HK-2 (cell line): ENCODE results near the gene ACBD6.

Experiments used
- DNase-seq: peaks from one replicate; pipeline ENCODE4 v3.0.0-alpha.2; 2018; ENCODE audit not compliant: unreplicated experiment

The ACBD6 gene

DNA sequence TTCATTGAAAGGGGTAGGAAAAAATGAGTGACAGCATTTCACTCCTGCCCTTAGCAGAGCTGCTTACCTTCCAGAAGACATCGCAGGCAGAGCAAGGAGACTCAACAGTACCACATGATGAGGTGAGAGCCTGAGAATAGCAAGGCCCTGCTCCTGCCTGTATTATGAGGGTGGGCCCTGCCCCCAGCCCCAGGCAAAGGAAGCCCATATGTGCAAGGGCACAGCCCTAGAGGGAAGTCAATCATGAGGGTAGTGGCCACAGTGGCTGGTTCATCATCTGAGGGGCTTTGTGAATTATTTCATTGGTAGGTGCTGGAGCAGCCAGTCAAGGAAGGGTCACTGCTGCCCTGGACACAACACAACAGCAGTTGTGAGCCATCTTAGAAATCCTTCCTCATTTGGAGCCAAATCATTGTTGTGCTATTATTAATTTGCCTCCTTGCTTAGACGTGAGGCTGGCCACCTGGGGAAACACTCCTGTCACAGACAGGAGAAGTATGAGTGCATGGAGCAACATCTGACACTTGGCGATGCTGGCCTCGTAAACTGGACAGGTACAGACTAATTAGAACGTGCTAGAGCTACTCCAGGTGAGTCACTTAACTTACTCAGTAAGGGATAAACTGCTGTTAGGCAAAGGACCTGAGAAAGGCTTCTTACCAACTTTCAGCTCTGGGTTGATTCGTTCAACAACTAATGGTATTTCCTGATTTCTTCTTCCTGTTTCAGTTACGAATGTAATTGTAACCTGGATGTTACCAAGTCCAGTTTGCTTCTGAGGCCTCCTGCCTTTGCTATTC lies 22.7 kb upstream of the ACBD6 start:
- DNase-seq = no peak

GRCh38 chr1:180524160-180524914 lies 22.0 kb upstream of the ACBD6 start:
- DNase-seq = no peak

DNA sequence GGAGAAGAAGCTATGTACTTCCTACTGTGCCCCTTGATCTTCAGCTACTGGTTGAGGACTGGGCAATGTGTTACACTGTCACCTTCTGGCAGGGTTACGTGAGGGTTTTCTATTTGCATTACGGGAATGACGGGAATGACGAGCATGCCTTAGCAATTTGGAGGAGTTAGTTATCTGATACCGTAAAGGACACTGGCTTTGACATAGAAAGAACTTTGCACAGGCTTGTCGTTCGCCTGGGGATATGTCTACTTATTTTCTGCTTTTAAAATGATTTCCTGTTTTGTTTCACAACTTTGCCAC lies 19.8 kb upstream of the ACBD6 start:
- no peak for DNase-seq

GRCh38 chr1:180521474-180522212 lies 19.3 kb upstream of the ACBD6 start:
- DNase-seq = no peak

- DNase-seq = no peak
These were observed 17.5 kb upstream of the ACBD6 start for GRCh38 chr1:180519846-180520245.

DNA sequence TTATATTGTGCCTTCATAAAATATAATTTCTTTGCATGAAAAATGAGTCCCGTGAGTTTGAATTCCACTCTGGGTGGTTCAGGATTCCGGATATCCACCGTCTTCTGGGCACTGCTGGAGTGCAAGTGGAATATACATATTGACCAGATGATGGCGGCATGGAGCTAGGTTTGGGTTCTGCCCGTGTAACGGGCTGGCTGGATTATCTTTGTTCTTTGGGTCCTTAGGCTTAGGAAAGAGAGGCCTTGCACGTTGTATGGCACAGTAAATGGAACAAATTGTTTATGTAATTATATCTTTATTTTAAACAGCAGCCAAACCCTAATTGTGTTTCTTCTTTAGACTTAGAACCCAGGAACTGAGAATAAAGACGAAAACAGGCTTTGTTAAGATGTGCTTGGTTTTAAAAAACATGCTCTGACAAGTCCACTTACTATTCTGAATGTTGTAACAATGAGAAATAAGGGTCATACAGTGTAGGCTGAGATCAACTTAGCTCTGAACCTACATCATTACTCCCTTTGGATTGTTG lies 13.5 kb upstream of the ACBD6 start:
- peak; percentile 77 for DNase-seq

DNA sequence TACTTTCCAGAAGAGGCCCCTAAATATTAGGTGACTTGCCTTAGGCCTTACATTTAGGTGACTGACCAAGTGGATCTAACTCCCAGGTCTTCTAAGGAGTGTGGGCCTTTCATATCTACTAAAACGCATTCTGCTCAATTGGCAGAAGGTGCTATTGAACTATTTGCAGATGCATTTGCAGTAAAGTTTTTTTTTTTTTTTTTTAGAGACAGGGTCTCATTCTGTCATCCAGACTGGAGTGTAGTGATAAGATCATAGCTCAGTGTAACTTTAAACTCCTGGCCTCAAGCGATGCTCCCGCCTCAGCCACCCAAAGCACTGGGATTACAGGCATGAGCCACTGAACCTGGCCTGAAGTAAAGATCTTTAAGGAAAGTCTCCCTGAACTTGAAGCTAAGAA lies 13.0 kb upstream of the ACBD6 start:
- no peak for DNase-seq

DNA sequence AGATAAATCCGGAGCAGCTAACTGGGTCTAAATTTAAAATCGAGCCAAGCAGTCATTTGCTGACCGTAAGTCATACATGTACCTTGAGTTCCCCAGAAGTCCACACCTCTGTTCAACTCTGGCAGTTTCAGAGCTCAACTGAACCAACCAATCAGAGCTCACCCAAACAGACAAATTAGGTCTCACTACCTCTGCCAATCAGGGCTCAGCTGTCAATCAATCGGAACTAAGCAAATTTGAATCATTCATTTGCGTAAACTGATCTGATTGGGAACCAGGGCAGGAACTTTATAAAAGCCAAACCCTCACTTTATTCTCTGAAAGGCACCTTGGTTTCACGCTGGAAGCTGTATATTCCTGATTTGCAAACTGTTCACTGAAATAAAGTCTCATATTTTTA lies 11.2 kb upstream of the ACBD6 start:
- no peak for DNase-seq

DNA sequence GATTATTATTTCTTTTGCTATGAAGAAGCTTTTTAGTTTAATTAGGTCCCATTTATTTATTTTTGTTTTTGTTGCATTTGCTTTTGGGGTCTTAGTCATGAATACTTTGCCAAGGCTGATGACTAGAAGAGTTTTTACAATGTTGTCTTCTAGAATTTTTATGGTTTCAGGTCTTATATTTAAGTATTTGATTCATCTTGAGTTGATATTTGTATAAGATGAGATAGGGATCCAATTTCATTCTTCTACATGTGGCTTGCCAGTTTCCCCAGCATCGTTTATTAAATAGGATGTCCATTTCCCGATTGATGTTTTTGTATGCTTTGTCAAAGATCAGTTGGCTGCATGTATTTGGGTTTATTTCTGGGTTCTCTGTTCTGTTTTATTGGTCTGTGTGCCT lies 8.5 kb upstream of the ACBD6 start:
- no peak for DNase-seq

DNA sequence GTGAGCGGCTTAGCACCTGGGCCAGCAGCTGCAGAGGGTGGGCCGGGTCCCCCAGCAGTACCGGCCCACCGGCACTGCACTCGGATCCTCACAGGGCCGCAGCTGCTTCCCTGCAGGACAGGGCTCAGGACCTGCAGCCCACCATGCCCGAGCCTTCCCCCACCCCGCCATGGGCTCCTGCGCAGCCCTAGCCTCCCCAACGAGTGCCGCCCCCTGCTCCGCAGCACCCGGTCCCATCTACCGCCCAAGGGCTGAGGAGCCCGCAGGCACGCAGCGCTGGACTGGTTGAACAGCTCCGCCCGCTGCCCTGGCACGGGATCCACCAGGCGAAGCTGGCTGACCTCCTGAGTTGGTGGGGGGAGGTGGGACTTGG lies 6.3 kb upstream of the ACBD6 start:
- no peak for DNase-seq

GRCh38 chr1:180507795-180508724 lies 5.7 kb upstream of the ACBD6 start:
- no peak for DNase-seq

DNA sequence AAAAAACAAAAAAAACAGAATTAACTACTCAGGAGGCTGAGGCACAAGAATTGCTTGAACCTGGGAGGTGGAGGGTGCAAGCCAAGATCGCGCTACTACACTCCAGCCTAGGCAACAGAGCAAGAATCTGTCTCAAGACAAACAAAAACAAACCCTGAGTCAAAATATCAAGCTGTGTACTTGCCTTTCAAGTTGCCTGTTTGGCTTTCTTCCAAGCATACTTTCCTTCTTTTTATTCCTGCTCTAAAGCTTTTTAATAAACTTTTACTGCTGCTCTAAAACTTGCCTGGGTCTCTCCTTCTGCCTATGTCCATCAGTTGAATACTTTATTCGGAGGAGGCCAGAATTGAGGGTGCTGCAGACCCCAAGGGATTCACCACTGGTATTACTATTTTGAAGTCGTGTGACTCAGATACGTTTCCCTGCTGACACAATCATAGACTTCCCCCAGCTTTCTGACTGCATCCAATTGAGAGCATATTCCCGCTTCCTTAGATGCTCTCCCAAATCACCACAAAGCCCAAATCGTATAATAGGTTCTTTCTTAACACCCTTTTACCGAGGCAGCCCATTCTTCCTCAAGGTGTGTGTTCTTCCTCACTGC lies 3.5 kb upstream of the ACBD6 start:
- DNase-seq = no peak

- no peak for DNase-seq
These were observed 1.8 kb upstream of the ACBD6 start for GRCh38 chr1:180504186-180504585.

DNA sequence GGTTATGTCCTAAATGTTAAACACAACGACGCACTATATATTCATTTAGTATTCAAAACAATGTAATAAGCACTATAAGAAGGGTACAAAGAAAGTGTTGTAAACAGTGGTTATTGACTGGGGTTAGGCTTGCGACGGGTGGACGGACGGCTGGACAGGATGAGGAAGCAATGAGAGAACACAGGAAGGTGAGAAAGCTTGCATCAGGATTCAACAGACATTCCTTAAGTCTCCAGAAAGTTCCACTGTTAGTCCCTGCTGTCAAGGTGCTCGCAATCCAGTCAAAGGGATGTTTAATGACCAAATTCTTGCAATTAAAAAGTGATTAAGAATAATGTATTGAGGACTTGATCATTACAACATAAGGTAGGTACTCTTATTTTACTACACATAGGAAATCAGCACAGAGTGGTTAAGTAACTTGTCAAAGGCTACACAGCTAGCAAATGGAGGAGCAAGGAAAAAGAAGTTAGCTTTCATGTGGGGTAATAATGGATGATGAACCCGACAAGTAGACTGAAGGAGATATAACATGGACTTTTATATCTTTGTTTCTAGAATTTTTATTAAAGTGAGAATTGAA lies 994 bp upstream of the ACBD6 start:
- DNase-seq = peak; percentile 39

DNA sequence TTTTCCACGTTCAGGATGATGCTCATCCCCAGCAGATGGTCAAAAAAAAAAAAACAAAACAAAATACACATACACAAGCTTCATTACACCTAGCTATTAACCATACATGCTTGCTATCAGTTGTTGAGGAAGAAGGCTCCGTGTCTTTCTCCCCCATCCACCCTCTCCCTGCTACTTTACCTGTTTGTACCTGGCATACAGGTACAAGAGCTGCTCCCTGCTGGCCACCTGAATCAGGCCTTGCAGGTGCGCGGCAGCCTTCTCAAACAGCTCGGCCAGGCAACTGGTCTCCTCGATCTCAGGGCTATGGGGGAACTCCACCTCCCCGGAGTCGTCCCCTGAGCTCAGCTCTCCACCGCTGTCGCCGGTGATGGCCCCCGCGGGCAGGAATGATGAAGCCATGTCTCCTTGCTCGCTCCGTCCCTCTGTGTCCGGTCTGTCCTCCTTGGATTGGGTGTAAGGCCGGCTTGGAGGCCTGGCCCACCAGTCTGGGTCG lies 464 bp downstream of the ACBD6 start:
- no peak for DNase-seq

GRCh38 chr1:180500689-180501088 lies 1.7 kb downstream of the ACBD6 start:
- DNase-seq = no peak

- DNase-seq = no peak
These were observed 3.8 kb downstream of the ACBD6 start for GRCh38 chr1:180498594-180498993.

- no peak for DNase-seq
These were observed 4.6 kb downstream of the ACBD6 start for GRCh38 chr1:180497826-180498225.

DNA sequence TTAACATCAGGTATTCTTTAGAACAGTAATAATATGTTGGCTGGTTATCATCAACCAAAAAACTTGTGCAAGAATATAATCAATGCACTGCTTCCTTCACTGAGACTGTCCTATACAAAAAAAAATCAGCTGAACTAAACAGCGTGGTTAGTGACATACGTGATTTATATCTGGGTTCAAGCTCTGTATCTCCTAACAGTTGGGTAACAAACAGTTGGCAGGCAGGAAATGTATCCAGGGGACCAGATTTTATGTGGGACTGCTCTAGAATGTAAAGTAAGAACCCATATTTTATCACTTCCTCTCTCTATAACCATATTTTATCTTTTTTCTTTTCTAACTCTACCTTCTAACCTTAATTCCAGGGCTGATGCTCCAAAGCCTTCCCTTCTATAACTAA lies 8.0 kb downstream of the ACBD6 start:
- DNase-seq = no peak

- DNase-seq = no peak
These were observed 12.4 kb downstream of the ACBD6 start for GRCh38 chr1:180489976-180490375.

- no peak for DNase-seq
These were observed 13.1 kb downstream of the ACBD6 start for GRCh38 chr1:180489313-180489712.
